ENCODE measurements around the gene AKAP1. TPM values are rescaled to one million over a fixed set of nuclear protein-coding genes. Genes with fewer than 3 reads are reported as not detected.
A peak's percentile ranks its signal among the peaks of the same experiment; 100 is the strongest.

The AKAP1 gene
- total and polyA plus RNA-seq, 9 of the 15 experiments (the other 6 are each of a cell fraction or from before 2014, with no cell fraction given): 12.9 to 63.8 (median 36.4) TPM

- peak; percentile 46; the same call in 1 of the 2 replicates for TF ChIP-seq ZBTB7A (IDR thresholded peaks at IDR 0.05; ENCODE audit: borderline replicate concordance, control insufficient read depth, low read depth, low read length)
- TF ChIP-seq CBX8 (IDR thresholded peaks at IDR 0.05; ENCODE audit: borderline replicate concordance, extremely low read depth, low read depth, low read length, poor library complexity, severe bottlenecking): no peak
- no peak for TF ChIP-seq ZNF589 (CRISPR knock-in tag; IDR thresholded peaks at IDR 0.05; ENCODE audit: low read depth)
- no peak for TF ChIP-seq ZNF175 (CRISPR knock-in tag; IDR thresholded peaks at IDR 0.05; ENCODE audit: low read depth)
- peak; percentile 62 for TF ChIP-seq MGA (IDR thresholded peaks at IDR 0.05)
- peak; percentile 4; the same call in 1 of the 2 replicates for TF ChIP-seq KAT7 (CRISPR knock-in tag; IDR thresholded peaks at IDR 0.05; ENCODE audit: borderline replicate concordance)
- TF ChIP-seq CHD4 (IDR thresholded peaks at IDR 0.05; ENCODE audit: insufficient read depth, insufficient replicate concordance, low read depth, low read length, poor library complexity, severe bottlenecking): peak; percentile 24
- TF ChIP-seq MCM3 (IDR thresholded peaks at IDR 0.05): no peak
- peak; percentile 40 for TF ChIP-seq KDM5B (IDR thresholded peaks at IDR 0.05; ENCODE audit: insufficient replicate concordance, low read depth, low read length)
- no peak for TF ChIP-seq TEAD1 (CRISPR knock-in tag; IDR thresholded peaks at IDR 0.05)
- peak; percentile 40; the same call in 1 of the 2 replicates for TF ChIP-seq NFIC (IDR thresholded peaks at IDR 0.05)
- TF ChIP-seq TGIF2 (CRISPR knock-in tag; IDR thresholded peaks at IDR 0.05): 0 out of 2 replicates have a peak, but pooled peaks have one; percentile 40
- TF ChIP-seq, protein P1, sequence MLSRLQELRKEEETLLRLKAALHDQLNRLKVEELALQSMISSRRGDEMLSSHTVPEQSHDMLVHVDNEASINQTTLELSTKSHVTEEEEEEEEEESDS (CRISPR knock-in tag; IDR thresholded peaks at IDR 0.05): no peak
- TF ChIP-seq SP1 (CRISPR knock-in tag; IDR thresholded peaks at IDR 0.05): peak; percentile 43; the same call in 1 of the 2 replicates
- no peak for TF ChIP-seq KLF10 (CRISPR knock-in tag; IDR thresholded peaks at IDR 0.05)
- no peak for TF ChIP-seq MECOM (CRISPR knock-in tag; IDR thresholded peaks at IDR 0.05)
Measured at GRCh38 chr17:57085448-57086068, 512 bp downstream of the AKAP1 start (continued).

Measured in K562 (cell line).